GM23338 (cell line): ENCODE measurements around the gene CIDEA. TPM values are rescaled to one million over a fixed set of nuclear protein-coding genes. Genes with fewer than 3 reads are reported as not detected.

Experiments
- ATAC-seq: fragments of 200-7000 bp; cut with Tn5 transposase; 3 replicates; pipeline ENCODE4 v1.9.1; 2020
- DNase-seq: peaks from one replicate; pipeline ENCODE4 v3.0.0-alpha.2; 2015; ENCODE audit warnings: low spot score
- H2AFZ ChIP-seq: fragments of 200-600 bp; sonication (generic); 2 replicates; pipeline ENCODE4 v1.8.0; 2016; ENCODE audit warnings: antibody characterized with exemption, mild to moderate bottlenecking, moderate library complexity
- H3F3A ChIP-seq: fragments of 200-600 bp; sonication (generic); replicated peaks from 2 replicates; pipeline ENCODE4 v1.8.0; 2017; ENCODE audit warnings: antibody characterized with exemption, mixed run types, low read depth
- H3K27ac ChIP-seq: fragments of 200-600 bp; sonication (generic); 2 replicates; pipeline ENCODE4 v1.6.1; 2016; ENCODE audit warnings: low read depth
- H3K27me3 ChIP-seq: fragments of 200-600 bp; sonication (generic); 2 replicates; pipeline ENCODE4 v1.8.0; 2016; ENCODE audit warnings: mild to moderate bottlenecking, mixed run types, moderate library complexity; ENCODE audit not compliant: insufficient read depth
- H3K36me3 ChIP-seq: fragments of 200-600 bp; sonication (generic); 2 replicates; pipeline ENCODE4 v1.8.0; 2016; ENCODE audit warnings: mild to moderate bottlenecking; ENCODE audit not compliant: insufficient read depth
- H3K4me1 ChIP-seq: fragments of 200-600 bp; sonication (generic); 2 replicates; pipeline ENCODE4 v1.8.0; 2016; ENCODE audit warnings: mild to moderate bottlenecking, moderate library complexity; ENCODE audit not compliant: insufficient read depth
- H3K4me2 ChIP-seq: fragments of 200-600 bp; sonication (generic); 2 replicates; pipeline ENCODE4 v1.7.1; 2017; ENCODE audit warnings: mixed run types
- H3K4me3 ChIP-seq: fragments of 200-600 bp; sonication (generic); 2 replicates; pipeline ENCODE4 v1.6.1; 2016; ENCODE audit warnings: mixed run types
- H3K79me2 ChIP-seq: fragments of 200-600 bp; sonication (generic); replicated peaks from 2 replicates; pipeline ENCODE4 v1.8.0; 2017; ENCODE audit warnings: mild to moderate bottlenecking; ENCODE audit not compliant: insufficient read depth
- H3K9me2 ChIP-seq: fragments of 200-600 bp; sonication (generic); 2 replicates; pipeline ENCODE4 v1.8.0; 2017; ENCODE audit not compliant: insufficient read depth
- H4K20me1 ChIP-seq: fragments of 200-600 bp; sonication (generic); replicated peaks from 2 replicates; pipeline ENCODE4 v1.8.0; 2017; ENCODE audit warnings: mild to moderate bottlenecking; ENCODE audit not compliant: insufficient read depth
- H3K27ac Mint-ChIP-seq: 2 replicates; pipeline ENCODE4 v1.8.0; 2020; ENCODE audit warnings: inconsistent platforms, mild to moderate bottlenecking, moderate library complexity, mixed read lengths
- H3K27me3 Mint-ChIP-seq: 3 replicates; pipeline ENCODE4 v1.8.0; 2022; ENCODE audit warnings: low read depth, mild to moderate bottlenecking, moderate library complexity, mixed read lengths, inconsistent platforms; ENCODE audit not compliant: insufficient read depth, poor library complexity
- H3K36me3 Mint-ChIP-seq: 3 replicates; pipeline ENCODE4 v1.8.0; 2021; ENCODE audit warnings: low read depth, mild to moderate bottlenecking, inconsistent platforms, moderate library complexity, mixed read lengths
- H3K4me1 Mint-ChIP-seq: 3 replicates; pipeline ENCODE4 v1.8.0; 2020; ENCODE audit warnings: mild to moderate bottlenecking, inconsistent platforms, mixed read lengths
- H3K4me3 Mint-ChIP-seq: 3 replicates; pipeline ENCODE4 v1.8.0; 2021; ENCODE audit warnings: moderate library complexity, mild to moderate bottlenecking, inconsistent platforms, mixed read lengths
- H3K9me3 Mint-ChIP-seq: 3 replicates; pipeline ENCODE4 v1.8.0; 2020; ENCODE audit warnings: moderate library complexity, mild to moderate bottlenecking, inconsistent platforms, mixed read lengths
- JUNB ChIP-seq: IDR thresholded peaks from one replicate; pipeline ENCODE4 v1.6.1; 2016; ENCODE audit warnings: antibody characterized with exemption; ENCODE audit not compliant: unreplicated experiment
- POLR2AphosphoS5 ChIP-seq: IDR thresholded peaks from 2 replicates; pipeline ENCODE4 v1.6.1; 2016; ENCODE audit warnings: antibody characterized with exemption, low read depth
- REST ChIP-seq: IDR thresholded peaks from one replicate; pipeline ENCODE4 v1.6.1; 2018; ENCODE audit warnings: antibody characterized with exemption; ENCODE audit not compliant: unreplicated experiment
- STAT1 ChIP-seq: IDR thresholded peaks from one replicate; pipeline ENCODE4 v1.6.1; 2016; ENCODE audit warnings: antibody characterized with exemption; ENCODE audit not compliant: unreplicated experiment
- ZNF331 ChIP-seq: fragments of 250-450 bp; sonication (Bioruptor Pico); IDR thresholded peaks from 2 replicates; pipeline ENCODE4 v1.5.0; 2020; ENCODE audit warnings: low read depth, mild to moderate bottlenecking, moderate library complexity
- polyA plus RNA-seq: library from polyadenylated mRNA; unstranded; fragments of >200 nt; fragmentation: Nextera tagmentation; extraction: Ambion mirVana; gene quantifications from 2 replicates; pipeline ENCODE4 v1.2.1, GENCODE V29; 2016
- total RNA-seq: library from RNA; depleted of rRNA; stranded (reverse); fragments of >200 nt; shearing (Covaris generic); gene quantifications from 2 replicates; pipeline ENCODE4 v1.2.3, GENCODE V29; 2014
- TF ChIP-seq, protein P1 (sequence below), 2 experiments: fragments of 200-600 bp in 1 of 2; sonication (generic) in 1 of 2; conservative IDR thresholded peaks; 2 replicates each; pipeline versions ENCODE4 v1.5.1 to v1.6.1; 2016 to 2017; ENCODE audit warnings: antibody characterized with exemption in 2 of 2, low read depth in 2 of 2, mild to moderate bottlenecking in 2 of 2, moderate library complexity in 1 of 2

Gene CIDEA
- total and polyA plus RNA-seq, 2 experiments from 2014 or later: 0.45 TPM; not detected in 1

- Histone ChIP-seq H3K4me2 (no peak overlapping the region), H3K27ac (no peak overlapping the region), H3K79me2 (no peaks in the 10 kb centered on the region), H3K27me3 (no peaks in the 10 kb centered on the region), H4K20me1 (no peaks in the 10 kb centered on the region), H3K4me1 (no peaks in the 10 kb centered on the region), H3K36me3 (no peaks in the 10 kb centered on the region), H3K9me2 (no peaks in the 10 kb centered on the region), H2AFZ (no peak overlapping the region), H3F3A (no peaks in the 10 kb centered on the region), H3K4me3 (no peak overlapping the region)
- ATAC-seq (no peak), DNase-seq (no peak)
- TF ChIP-seq STAT1 (no peak), JUNB (no peak), POLR2AphosphoS5 (no peak), REST (no peak)
- Mint-ChIP-seq H3K36me3 (peaks cover 2% of the 10 kb centered on the region; the same call in 1 of the 3 replicates), H3K27ac (no peak overlapping the region), H3K27me3 (peaks cover 13% of the 10 kb centered on the region), H3K4me1 (peaks cover 3% of the 10 kb centered on the region; the same call in 1 of the 3 replicates), H3K9me3 (peaks cover 3% of the 10 kb centered on the region), H3K4me3 (no peak overlapping the region; the same call in 2 of the 3 replicates)
Observed at GRCh38 chr18:12236141-12236540, 18.0 kb upstream of the CIDEA start.

GRCh38 chr18:12236934-12237832 lies 17.0 kb upstream of the CIDEA start:
- TF ChIP-seq ZNF331 (CRISPR knock-in tag): no peak
- TF ChIP-seq, protein P1, sequence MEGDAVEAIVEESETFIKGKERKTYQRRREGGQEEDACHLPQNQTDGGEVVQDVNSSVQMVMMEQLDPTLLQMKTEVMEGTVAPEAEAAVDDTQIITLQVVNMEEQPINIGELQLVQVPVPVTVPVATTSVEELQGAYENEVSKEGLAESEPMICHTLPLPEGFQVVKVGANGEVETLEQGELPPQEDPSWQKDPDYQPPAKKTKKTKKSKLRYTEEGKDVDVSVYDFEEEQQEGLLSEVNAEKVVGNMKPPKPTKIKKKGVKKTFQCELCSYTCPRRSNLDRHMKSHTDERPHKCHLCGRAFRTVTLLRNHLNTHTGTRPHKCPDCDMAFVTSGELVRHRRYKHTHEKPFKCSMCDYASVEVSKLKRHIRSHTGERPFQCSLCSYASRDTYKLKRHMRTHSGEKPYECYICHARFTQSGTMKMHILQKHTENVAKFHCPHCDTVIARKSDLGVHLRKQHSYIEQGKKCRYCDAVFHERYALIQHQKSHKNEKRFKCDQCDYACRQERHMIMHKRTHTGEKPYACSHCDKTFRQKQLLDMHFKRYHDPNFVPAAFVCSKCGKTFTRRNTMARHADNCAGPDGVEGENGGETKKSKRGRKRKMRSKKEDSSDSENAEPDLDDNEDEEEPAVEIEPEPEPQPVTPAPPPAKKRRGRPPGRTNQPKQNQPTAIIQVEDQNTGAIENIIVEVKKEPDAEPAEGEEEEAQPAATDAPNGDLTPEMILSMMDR (conservative IDR thresholded peaks at IDR 0.05; ENCODE audit: low read depth in 2 of 2): peak; percentile 82 to 89
- Mint-ChIP-seq H3K27me3 (peaks cover 8% of the 10 kb centered on the region), H3K36me3 (peaks cover 2% of the 10 kb centered on the region; the same call in 1 of the 3 replicates), H3K9me3 (peaks cover 3% of the 10 kb centered on the region), H3K4me1 (peaks cover 3% of the 10 kb centered on the region; the same call in 1 of the 3 replicates), H3K4me3 (no peak overlapping the region), H3K27ac (no peak overlapping the region)
- no peaks in the 10 kb centered on the region for H3K27me3 ChIP-seq
- H3K36me3 ChIP-seq: no peaks in the 10 kb centered on the region
- H3F3A ChIP-seq: no peaks in the 10 kb centered on the region
- no peaks in the 10 kb centered on the region for H3K4me1 ChIP-seq
- H3K27ac ChIP-seq: no peak overlapping the region
- H2AFZ ChIP-seq: peak overlapping the region; percentile 97
- DNase-seq (peak; percentile 84), ATAC-seq (peak; percentile 99)
- peak overlapping the region; percentile 68; the same call in 1 of the 2 replicates for H3K4me2 ChIP-seq
- no peaks in the 10 kb centered on the region for H3K9me2 ChIP-seq
- 0 out of 2 replicates have a peak overlapping the region, but pooled peaks have one; percentile 18 for H3K4me3 ChIP-seq
- no peaks in the 10 kb centered on the region for H3K79me2 ChIP-seq
- no peaks in the 10 kb centered on the region for H4K20me1 ChIP-seq
